Endodermal cell (in vitro differentiated cells): Measurements from ENCODE around the gene COL5A2. TPM values are rescaled to one million over a fixed set of nuclear protein-coding genes. Genes with fewer than 3 reads are reported as not detected.

Source experiments
- DNase-seq: peaks from one replicate; pipeline ENCODE4 v3.0.0-alpha.2; 2017
- H3K27ac ChIP-seq: 2 replicates; pipeline ENCODE4 v1.5.1; 2013; ENCODE audit warnings: mild to moderate bottlenecking, low read depth, low read length, moderate library complexity
- H3K27me3 ChIP-seq: 2 replicates; pipeline ENCODE4 v1.6.1; 2013; ENCODE audit warnings: mild to moderate bottlenecking, low read length, moderate library complexity; ENCODE audit not compliant: insufficient read depth, control insufficient read depth, poor library complexity, severe bottlenecking
- H3K36me3 ChIP-seq: 2 replicates; pipeline ENCODE4 v1.7.0; 2013; ENCODE audit warnings: mild to moderate bottlenecking, low read length, moderate library complexity; ENCODE audit not compliant: control insufficient read depth, insufficient read depth
- H3K4me1 ChIP-seq: one replicate; pipeline ENCODE4 v1.7.0; 2013; ENCODE audit warnings: low read length; ENCODE audit not compliant: control insufficient read depth, insufficient read depth
- H3K4me3 ChIP-seq: 2 replicates; pipeline ENCODE4 v1.5.1; 2013; ENCODE audit warnings: mild to moderate bottlenecking, low read length, moderate library complexity
- H3K9ac ChIP-seq: 2 replicates; pipeline ENCODE4 v1.6.1; 2013; ENCODE audit warnings: mild to moderate bottlenecking, low read length, moderate library complexity; ENCODE audit not compliant: poor library complexity, severe bottlenecking; ENCODE audit errors: extremely low read depth
- H3K9me3 ChIP-seq: 2 replicates; pipeline ENCODE4 v1.6.1; 2013; ENCODE audit warnings: mild to moderate bottlenecking, low read length, moderate library complexity; ENCODE audit not compliant: control insufficient read depth
- H3K27ac Mint-ChIP-seq: 2 replicates; pipeline ENCODE4 v1.8.0; 2020; ENCODE audit warnings: mixed read lengths
- H3K27me3 Mint-ChIP-seq: 2 replicates; pipeline ENCODE4 v1.8.0; 2021; ENCODE audit warnings: mild to moderate bottlenecking, mixed read lengths; ENCODE audit not compliant: insufficient read depth
- H3K36me3 Mint-ChIP-seq: 2 replicates; pipeline ENCODE4 v1.8.0; 2020; ENCODE audit warnings: low read depth, mixed read lengths
- H3K4me1 Mint-ChIP-seq: 2 replicates; pipeline ENCODE4 v1.8.0; 2020; ENCODE audit warnings: mixed read lengths
- H3K4me3 Mint-ChIP-seq: 2 replicates; pipeline ENCODE4 v1.8.0; 2020; ENCODE audit warnings: mild to moderate bottlenecking, moderate library complexity, mixed read lengths
- H3K9me3 Mint-ChIP-seq: 2 replicates; pipeline ENCODE4 v1.8.0; 2020; ENCODE audit warnings: mild to moderate bottlenecking, mixed read lengths
- CTCF ChIP-seq: fragments of 200-600 bp; sonication (generic); conservative IDR thresholded peaks from 2 replicates; pipeline ENCODE4 v1.5.0; 2021; ENCODE audit warnings: antibody characterized with exemption, mild to moderate bottlenecking
- WGBS, 2 experiments: methylation state at CpG; one replicate each; pipeline versions ENCODE4 v1.1.5 to v1.1.7; 2013; ENCODE audit warnings: missing lambda C conversion rate in 2 of 2, mixed read lengths in 1 of 2; ENCODE audit not compliant: insufficient coverage in 1 of 2, insufficient read length in 1 of 2; 5-methylcytosine and 5-hydroxymethylcytosine counted together
- total RNA-seq, 2 donors: library from RNA; stranded (reverse); fragmentation: NEBNext Ultra II Directional in 1 of 2; extraction: Animal tissue kit (Norgen Biotek cat#: 25700) in 1 of 2; gene quantifications; 2 replicates in 1 of 2; 3 replicates in 1 of 2; pipeline ENCODE4 v1.2.1, GENCODE V29; 2021

COL5A2 gene
- total RNA-seq, 2 donors from 2014 or later: 117 to 153 TPM

GRCh38 chr2:189115126-189115525, 64.4 kb downstream of the COL5A2 start:
- no peaks in the 10 kb centered on the region for H3K27me3 Mint-ChIP-seq
- no peak overlapping the region for H3K4me3 ChIP-seq
- no peak overlapping the region for H3K27ac ChIP-seq
- no peaks in the 10 kb centered on the region for H3K27me3 ChIP-seq
- DNase-seq: no peak
- H3K36me3 Mint-ChIP-seq: no peaks in the 10 kb centered on the region
- H3K4me1 Mint-ChIP-seq: peaks cover 18% of the 10 kb centered on the region
- no peak overlapping the region for H3K27ac Mint-ChIP-seq
- H3K9ac ChIP-seq: no peak overlapping the region
- no peaks in the 10 kb centered on the region for H3K9me3 Mint-ChIP-seq
- no peaks in the 10 kb centered on the region for H3K4me1 ChIP-seq
- H3K9me3 ChIP-seq: no peaks in the 10 kb centered on the region
- TF ChIP-seq CTCF: no peak
- 88% methylated on average over 2 of the region's 2 CpGs; no CpG with 5 or more reads in 1 of the 2 experiments for WGBS, 2 experiments
- peaks cover 14% of the 10 kb centered on the region for H3K36me3 ChIP-seq
- no peak overlapping the region for H3K4me3 Mint-ChIP-seq

GRCh38 chr2:189113963-189114362, 65.6 kb downstream of the COL5A2 start:
- Mint-ChIP-seq H3K9me3 (no peaks in the 10 kb centered on the region), H3K27me3 (no peaks in the 10 kb centered on the region), H3K36me3 (no peaks in the 10 kb centered on the region), H3K4me3 (no peak overlapping the region), H3K27ac (no peak overlapping the region), H3K4me1 (peaks cover 21% of the 10 kb centered on the region)
- H3K27ac ChIP-seq: no peak overlapping the region
- H3K4me1 ChIP-seq: no peaks in the 10 kb centered on the region
- no peak overlapping the region for H3K9ac ChIP-seq
- WGBS, 2 experiments: 88% methylated on average over 1 of the region's 2 CpGs; no CpG with 5 or more reads in 1 of the 2 experiments
- no peaks in the 10 kb centered on the region for H3K27me3 ChIP-seq
- H3K4me3 ChIP-seq: no peak overlapping the region
- H3K36me3 ChIP-seq: peaks cover 20% of the 10 kb centered on the region
- TF ChIP-seq CTCF: no peak
- DNase-seq: no peak
- H3K9me3 ChIP-seq: no peaks in the 10 kb centered on the region

GRCh38 chr2:189111063-189111715, 68.4 kb downstream of the COL5A2 start:
- Mint-ChIP-seq H3K36me3 (no peaks in the 10 kb centered on the region), H3K27me3 (no peaks in the 10 kb centered on the region), H3K4me3 (no peak overlapping the region), H3K9me3 (no peaks in the 10 kb centered on the region), H3K27ac (peak overlapping the region; percentile 9), H3K4me1 (peaks cover 17% of the 10 kb centered on the region)
- Histone ChIP-seq H3K27me3 (no peaks in the 10 kb centered on the region), H3K4me1 (no peaks in the 10 kb centered on the region), H3K4me3 (no peak overlapping the region), H3K9ac (no peak overlapping the region), H3K9me3 (no peaks in the 10 kb centered on the region), H3K36me3 (peaks cover 26% of the 10 kb centered on the region), H3K27ac (no peak overlapping the region)
- TF ChIP-seq CTCF: no peak
- no peak for DNase-seq
- 98 to 100% methylated on average over 1 to 2 of the region's 2 CpGs for WGBS, 2 experiments
